ENCODE measurements around the gene ANKS1B.
"Not testable (repeated sequence)": the region's sequence is repeated elsewhere in the genome, so short reads cannot be mapped to it uniquely, and the experiment has no call there.

ANKS1B gene

DNA sequence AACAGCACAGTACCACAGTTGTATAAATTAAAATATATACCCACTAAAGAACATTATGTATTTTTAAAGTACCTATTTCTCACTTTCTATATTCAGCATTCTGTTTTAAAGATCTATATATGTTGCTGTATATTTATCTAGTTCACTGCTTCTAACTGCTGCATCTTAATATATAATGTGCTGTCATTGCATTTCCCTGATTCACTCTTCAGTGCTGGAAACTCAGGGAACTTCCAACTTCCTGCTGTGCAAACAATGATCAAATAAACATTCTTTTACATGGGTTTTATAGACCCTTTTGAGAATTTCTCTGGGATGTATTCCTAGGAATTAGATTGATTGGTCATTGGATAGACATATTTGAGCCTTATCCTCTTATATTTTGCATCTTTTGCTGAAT is 960.5 kb downstream of the ANKS1B start:
- no peak for DNase-seq (ENCODE audit: low spot score)

DNA sequence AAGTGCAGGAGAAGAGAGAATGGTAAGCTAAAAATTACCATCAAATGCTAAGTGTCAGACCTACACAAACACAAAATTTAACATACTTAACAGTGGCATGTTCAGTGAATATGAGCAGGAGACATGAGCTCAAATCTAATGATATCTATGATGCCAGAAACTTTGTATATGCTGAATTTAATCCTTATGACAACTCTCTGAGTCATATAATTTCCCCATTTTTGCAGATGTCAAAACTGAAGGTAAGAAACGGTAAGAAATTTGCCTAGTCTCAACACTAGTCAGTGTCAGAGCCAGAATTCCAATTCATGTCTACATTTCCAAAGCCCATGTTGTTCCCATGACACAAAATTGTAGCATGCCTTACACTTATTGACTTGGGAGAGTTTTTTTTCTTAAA is 963.9 kb downstream of the ANKS1B start:
- DNase-seq (ENCODE audit: low spot score) = no peak

DNA sequence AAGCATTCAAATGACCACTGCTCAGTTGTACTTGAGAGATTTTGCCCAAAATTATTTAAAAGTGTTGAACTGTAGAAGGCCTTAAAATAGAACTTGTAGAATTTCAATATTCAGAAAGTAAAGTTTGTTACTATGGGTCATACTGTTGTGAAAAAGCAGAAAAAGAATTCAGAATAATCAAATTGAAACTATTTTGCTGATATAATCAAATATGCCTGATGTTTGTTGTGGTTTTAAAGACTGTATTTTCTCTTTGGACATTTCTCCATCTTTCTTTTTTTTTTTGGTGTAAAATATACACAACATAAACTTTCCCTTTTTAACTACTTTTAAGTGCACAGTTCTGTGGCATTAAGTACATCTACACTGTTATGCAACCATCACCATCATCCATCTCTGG is 964.9 kb downstream of the ANKS1B start:
- DNase-seq (ENCODE audit: low spot score) = no peak

DNA sequence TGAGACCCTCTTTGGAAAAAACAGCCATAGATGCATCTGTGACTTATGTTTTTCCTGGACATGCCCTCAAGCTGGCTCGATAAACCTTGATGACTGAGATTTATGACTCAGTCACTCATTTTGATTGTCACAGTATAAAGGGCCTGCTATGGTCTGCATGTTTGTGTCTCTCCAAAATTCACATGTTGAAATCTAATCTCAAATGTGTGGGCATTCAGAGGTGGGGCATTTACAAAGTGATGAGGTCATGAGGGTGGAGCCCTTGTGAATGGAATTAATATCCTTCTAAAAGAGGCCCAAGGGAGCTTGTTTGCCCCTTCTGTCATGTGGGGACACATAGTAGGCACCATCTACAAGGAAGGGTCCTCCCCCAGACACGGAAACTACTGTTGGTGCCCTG is 966.8 kb downstream of the ANKS1B start:
- no peak for DNase-seq (ENCODE audit: low spot score)

DNA sequence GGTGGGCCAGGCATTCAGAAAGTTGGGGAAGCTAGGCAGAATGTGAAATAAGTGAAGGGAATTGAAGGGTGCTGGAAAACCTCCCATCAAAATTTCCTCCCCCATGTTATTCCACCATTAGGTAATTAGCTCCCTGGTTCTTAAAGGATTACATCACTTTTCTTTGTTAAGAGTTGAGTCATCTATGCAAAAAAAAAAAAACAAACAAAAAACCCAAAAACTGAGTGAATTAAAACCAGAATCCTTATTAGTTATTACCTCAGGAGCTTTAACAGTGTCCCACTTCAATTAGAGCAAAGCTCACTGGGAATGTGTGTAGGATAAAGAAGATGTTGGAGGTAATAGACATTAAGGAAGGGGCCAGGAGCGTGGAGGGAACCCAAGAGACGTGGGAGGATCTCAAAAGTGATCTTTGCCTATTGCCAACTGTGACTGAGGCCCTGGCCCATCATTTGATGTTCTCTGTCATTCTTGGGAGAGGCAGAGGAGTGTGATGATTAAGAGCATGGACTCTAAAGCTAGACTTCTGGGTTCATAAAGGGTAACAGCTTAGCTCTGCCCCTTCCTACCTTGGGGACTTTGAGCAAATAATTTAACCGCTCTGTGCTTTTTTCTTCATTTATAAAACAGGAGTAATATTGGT is 975.0 kb downstream of the ANKS1B start:
- no peak for DNase-seq (ENCODE audit: low spot score)

DNA sequence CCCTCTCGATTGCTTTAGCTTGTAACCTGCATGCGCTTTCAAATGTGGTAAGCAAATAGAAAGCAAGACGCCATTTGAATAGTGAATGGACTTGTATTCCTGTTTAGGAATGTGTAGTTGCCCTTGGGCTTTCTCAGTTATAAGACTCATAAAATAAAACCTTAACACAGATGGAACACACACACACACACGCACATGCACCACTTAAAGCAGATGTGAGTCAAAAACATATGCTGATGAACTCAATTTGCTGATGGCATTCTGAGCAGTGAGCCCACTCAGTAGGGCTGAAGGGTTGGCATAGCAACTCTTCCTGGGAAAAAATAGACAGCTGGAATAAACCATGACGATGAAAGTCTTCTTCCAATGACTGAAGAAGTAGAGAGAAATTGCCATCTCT is 979.1 kb downstream of the ANKS1B start:
- DNase-seq (ENCODE audit: low spot score) = no peak

DNA sequence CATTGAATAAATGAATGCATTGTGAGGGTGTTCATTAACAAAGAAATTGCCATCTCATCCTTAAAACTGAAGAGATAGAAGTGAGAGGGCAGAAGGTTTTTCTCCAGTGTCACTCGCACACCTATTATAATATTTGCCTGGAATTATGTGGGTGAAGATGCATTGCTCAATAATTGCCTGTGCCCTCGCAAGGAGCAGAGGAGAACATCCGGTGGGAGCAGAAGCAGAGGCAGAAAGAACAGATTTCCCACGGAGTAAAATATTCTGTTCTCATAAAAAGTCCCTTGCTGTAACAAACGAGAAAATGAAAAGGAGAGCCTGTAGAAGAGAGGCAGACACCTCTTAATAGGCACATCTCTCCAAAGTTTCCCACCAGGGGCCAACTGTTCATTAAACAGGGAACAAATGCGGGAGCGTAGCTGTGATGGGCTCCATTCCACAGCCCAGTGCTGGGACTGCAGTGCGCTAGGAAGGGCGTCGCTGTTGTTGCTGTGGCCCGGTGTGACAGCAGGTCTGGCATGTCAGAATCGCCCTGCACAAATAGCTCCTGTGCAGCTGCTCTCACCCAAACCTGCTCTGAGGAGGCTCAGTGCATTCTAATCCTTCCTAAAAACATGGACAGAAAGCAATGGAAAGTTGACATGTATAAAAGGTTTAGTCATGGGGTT is 979.8 kb downstream of the ANKS1B start:
- DNase-seq (ENCODE audit: low spot score) = no peak

DNA sequence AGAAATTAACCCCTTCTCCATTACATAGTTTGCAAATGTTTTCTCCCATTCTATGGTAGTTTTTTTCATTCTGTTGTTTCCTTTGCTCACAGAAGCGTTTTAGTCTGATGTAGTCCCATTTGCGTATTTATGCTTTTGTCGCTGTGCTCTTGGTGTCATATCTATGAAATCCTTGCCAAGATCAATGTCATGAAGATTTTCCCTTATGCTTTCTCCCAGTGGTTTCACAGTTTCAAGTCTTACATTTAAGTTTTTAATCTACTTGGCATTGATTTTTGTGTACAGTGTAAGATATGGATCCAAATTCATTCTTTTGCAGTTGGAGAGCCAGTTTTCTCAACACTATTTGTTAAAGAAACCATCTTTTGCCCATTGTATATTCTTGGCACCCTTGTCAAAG is 982.0 kb downstream of the ANKS1B start:
- DNase-seq (ENCODE audit: low spot score) = no peak

DNA sequence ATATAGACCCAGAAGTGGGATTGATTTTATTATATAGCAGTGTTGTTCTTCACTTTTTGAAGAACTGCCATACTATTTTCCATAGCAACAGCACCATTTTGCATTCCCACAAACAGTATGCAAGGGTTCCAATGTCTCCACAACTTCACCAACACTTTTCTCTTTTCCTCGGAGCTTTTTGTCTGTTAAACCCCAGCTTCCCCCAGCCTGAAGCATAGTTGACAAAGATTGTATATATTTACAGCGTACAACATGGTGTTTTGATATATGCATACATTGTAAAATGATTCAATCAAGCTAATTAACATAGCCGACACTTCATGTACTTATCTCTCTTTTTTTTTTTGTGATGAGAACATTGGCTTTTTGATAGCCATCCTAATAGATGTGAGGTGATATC is 982.6 kb downstream of the ANKS1B start:
- no peak for DNase-seq (ENCODE audit: low spot score)

DNA sequence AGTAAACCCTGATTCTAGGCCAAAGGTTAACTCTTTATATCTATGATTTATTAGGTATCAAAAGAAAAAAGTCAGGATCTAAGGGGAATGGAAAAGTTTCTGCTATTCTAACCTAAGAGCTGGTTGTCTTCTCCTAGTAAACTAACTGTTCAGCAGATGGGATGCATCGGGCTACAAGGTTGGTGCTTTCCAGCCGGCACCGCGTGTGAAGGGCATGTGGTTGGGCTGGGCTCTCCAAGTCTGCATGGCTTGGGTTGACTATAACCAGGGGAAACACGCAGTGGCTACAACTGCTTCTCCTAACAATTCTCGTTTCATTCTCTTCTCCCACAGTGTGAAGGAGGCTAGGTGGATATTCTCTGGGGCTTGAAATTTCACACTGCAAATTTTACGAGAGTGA is 985.2 kb downstream of the ANKS1B start:
- no peak for DNase-seq (ENCODE audit: low spot score)

DNA sequence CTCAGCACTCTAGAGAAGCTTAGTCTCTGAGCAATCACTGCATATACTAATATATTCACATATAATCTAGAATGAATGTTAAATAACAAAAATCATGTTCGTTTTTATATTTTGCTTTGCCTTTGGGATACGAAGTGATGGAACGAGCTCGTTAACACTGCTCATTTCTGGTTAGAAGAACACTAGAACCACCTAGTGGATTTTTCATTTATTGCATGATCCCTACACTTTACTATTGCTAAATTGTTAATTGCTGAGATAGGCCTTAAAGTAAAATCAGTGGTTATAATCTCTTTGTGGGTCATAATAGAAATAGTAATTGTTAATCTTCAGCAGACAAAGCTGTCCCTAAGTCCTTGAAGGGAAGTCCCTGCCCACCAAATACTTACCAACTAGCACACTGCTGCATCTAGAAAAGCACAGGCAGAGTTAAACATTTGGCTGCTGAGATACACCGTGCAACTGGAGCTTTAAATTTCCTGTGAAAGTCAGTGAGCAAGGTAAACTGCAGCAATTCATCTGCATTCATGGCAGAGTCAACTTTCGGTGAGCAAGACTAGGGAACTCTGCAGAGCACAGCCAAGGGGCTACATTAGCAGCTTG is 985.9 kb downstream of the ANKS1B start:
- DNase-seq (ENCODE audit: low spot score) = peak; percentile 52

DNA sequence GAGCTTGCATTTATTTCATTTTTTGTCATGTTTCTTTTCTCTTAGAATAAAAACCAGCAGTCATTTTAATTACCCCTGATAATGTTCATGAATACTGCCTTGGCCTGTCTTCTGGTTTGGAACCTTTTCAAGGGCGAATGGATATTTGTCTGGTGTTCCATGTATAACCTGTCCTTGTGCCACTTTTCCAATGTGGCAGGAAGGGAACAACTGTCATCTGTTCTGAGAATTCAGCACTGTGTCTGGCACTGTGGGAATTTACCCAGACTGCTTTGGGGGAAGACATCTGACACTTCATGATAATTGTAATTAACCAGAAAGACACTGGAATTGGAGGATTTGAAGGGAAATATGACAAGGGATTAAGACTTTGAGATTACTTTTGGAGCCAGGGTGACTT is 986.8 kb downstream of the ANKS1B start:
- no peak for DNase-seq (ENCODE audit: low spot score)

DNA sequence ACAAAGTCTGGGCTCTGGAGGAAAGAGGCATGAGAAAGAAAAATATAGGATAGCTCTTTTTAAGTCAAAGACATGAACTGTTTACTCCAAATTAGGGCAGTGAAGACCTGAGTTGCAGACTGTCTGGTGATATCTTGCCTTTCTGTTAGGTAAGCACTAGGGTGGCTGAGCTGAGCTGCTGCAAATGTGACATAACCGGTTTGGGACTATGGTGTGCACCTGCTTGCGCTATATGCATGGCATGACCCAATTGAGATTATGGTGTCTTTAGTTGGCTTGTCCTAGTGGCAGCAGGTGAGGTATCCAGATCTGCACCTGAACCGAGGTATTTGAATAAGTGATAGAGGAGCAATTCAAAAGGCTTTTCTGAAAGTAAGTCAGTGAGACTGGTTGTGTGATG is 994.1 kb downstream of the ANKS1B start:
- DNase-seq (ENCODE audit: low spot score) = no peak

DNA sequence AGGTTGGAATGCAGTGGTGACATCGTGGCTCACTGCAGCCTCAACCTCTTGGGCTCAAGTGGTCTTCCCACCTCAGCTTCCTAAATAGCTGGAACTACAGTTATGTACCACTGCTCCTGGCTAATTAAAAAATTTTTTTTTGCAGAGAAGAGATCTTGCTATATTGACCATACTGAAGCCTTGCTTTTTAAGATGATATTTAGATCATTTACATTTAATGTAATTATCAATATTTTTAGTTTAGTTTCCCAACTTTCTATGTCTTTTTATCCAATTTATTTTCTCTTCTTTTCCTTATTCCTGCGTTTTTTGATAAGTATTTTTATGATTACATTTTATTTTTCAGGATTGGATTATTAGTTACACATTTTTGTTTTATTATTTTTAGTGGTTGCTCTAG is 999.6 kb downstream of the ANKS1B start:
- DNase-seq (ENCODE audit: low spot score) = no peak

DNA sequence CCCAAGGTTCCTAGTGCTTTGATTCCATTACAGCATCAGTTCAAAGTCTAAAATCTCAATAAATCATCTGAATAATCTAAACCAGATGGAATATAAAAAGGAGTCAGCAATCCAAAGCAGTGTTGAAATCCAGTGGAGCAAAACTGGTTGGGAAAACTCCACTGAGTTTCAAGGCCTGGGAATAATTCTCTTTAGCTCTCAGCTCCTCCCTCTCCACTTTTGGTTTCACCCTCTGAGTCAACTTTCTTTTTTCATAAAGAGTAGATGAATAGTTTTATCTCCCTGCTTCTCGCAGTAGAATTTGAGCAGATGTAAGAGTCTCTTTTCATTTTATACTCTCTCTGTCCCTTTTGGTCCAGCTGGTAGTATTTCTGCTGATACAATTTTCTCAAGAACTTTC is 1001.1 kb downstream of the ANKS1B start:
- no peak for DNase-seq (ENCODE audit: low spot score)

DNA sequence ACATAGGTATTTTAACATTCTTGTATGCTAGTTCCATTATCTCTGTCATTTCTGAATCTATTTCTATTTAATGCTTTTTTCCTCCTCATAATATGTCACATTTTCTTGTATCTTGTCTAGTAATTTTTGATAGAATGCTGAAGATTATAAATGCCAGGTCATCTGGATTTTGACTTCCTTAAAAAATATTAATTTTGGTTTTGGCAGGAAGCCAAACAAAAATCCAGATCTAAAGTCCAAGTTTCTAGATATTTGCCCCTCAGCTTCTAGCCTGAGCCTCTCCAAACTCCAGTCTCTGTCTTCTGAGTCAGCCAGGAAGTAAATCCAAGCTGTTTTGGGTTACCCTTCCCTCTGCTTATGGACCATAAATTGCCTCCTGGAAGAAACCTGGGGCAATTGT is 1004.2 kb downstream of the ANKS1B start:
- DNase-seq (ENCODE audit: low spot score) = no peak

DNA sequence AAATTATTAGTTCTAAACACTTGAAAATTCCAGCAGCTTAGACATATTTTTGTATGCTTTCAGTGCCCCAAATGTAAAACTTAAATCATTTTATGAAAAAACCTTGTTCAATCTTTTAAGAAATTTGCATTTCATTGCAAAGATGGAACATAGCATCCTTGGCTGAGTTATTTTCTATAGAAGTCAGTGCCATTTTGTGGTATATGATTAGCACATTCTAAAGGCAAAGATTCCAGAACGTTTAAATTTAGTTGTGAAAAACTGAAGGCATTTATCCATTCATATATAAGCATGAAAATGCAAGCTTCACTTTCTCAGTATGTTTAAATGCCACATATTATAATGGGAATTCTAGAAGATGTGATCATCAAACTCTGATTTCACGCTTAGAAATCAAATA is 1007.5 kb downstream of the ANKS1B start:
- no peak for DNase-seq (ENCODE audit: low spot score)

DNA sequence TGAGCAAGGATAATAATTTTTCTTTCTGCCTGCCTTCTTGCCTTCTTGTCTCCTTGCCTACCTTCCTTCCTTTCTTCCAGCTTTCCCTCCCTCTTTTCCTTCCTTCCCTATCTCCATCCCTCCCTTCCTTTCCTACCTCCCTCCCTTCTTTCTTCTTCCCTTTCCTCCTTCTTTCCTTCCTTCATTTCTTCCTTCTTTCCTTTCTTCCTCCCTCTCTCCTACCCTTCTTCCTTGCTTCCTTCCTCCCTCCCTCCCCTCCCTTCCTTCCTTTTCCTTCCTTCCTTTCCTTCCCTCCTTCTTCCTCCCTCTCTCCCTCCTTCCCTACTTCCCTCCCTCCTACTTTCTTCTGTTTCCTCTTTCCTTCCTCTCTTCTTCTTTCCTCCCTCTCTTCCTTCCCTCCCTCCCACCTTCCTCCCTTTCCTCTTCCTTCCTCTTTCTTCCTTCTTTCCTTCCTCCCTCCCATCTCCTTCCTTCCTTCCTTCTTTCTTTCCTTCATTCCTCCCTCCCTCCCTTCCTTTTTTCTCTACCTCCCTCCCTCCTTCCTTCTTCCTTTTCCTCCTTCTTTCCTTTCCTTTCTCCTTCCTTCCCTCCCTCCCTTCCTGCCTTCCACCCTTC is 1009.9 kb downstream of the ANKS1B start:
- no peak for DNase-seq (ENCODE audit: low spot score)

DNA sequence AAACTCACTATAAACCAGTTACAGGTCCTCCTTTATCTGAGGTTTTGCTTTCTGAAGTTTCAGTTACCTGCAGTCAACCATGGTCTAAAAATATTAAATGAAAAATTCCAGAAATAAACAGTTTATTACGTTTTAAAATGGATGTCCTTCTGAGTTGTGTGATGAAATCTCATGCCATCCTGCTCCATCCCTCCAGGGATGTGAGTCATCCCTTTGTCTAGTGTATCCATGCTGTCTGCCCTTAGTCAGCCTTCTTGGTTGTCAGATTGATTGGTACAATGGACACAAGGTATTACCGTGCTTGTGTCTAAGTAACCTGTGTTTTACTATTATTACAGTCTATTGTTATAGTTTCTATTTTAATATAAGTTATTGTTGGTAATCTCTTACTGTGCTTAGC is 1011.3 kb downstream of the ANKS1B start:
- DNase-seq (ENCODE audit: low spot score) = no peak

DNA sequence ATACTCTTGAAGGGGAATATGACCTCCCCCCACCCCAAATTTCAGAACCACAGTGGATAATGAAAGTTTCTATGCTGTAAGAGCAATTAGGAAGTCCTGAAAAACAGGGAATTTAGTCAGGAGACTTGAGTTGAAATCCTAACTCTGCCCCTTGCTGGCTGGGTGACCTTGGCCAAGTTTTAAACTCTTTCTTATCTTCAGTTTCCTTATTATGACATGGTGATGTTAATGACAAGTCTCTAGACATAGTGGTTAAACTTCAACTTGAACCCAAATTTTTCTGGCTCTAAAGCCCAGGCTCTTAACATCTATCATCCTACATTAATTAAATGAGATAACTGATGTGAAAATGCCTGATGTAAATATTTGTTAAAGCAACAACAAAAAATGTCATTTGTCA is 1013.8 kb downstream of the ANKS1B start:
- DNase-seq (ENCODE audit: low spot score) = no peak

DNA sequence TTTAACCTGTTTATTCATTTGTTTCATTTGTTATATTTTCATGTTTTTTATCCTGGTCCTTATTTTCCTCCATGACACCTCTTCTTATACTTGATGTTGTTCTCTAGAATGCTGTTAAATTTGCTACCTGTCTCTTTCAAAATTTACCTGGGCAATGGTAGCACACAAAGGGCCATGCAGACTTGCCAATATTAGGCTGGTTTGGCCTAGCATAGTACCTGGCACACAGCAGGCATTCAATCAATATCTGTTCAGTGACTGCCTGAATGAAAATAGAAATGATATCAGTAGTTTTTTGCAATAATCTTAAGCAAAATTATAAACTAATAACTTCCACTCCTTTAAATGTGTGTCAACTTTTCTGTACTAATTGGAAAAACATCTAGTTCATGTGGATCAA is 1014.5 kb downstream of the ANKS1B start:
- no peak for DNase-seq (ENCODE audit: low spot score)

DNA sequence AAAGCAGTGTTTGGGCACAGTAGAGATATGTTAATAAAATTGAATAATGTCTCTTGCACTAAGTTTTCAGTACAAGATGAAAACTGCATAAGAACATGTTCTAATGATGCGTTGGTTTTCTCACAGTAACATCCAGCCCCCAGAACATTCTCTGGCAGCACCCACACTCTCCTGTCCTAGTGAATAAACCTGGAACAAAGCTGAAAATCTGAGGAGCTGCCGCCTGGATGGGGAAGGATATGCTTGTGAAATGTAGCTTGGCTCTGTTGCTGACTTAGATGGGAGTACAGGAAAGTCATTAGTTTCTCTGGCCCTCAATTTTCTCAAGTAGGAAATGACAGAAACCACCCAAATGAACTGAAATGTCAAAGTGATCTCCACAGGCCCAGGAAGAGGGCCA is 1015.8 kb downstream of the ANKS1B start:
- DNase-seq (ENCODE audit: low spot score) = no peak

DNA sequence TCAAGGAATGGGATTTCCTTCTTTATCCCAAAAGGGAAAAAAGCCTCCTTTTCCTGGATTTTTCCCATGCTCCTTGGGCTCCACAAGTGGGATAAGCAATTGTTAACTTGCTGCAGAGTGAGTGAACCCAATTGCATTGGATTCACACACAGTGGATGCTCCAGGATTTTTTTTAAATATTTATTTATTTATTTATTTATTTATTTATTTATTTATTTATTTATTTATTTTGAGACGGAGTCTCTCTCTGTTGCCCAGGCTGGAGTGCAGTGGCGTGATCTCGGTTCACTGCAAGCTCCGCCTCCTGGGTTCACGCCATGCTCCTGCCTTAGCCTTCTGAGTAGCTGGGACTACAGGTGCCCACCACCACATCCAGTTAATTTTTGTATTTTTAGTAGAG is 1027.6 kb downstream of the ANKS1B start:
- not testable (repeated sequence) for DNase-seq (ENCODE audit: low spot score)
